Measurements from ENCODE around the gene ARL4A.
"Not testable (repeated sequence)": the region's sequence is repeated elsewhere in the genome, so short reads cannot be mapped to it uniquely, and the experiment has no call there.

The ARL4A gene

GRCh38 chr7:12647364-12648219 is 39.8 kb upstream of the ARL4A start:
- Histone ChIP-seq H3K4me1 (ENCODE audit: control insufficient read depth, insufficient read depth, low read length) (peaks cover 16% of the 10 kb centered on the region), H3K27me3 (ENCODE audit: control insufficient read depth, insufficient read depth, low read length) (no peaks in the 10 kb centered on the region), H3K9me3 (ENCODE audit: control insufficient read depth, low read length) (no peaks in the 10 kb centered on the region), H3K9ac (ENCODE audit: low read length) (no peak overlapping the region), H3K4me3 (ENCODE audit: low read length) (no peak overlapping the region), H3K36me3 (ENCODE audit: control insufficient read depth, insufficient read depth, low read length) (no peaks in the 10 kb centered on the region)

GRCh38 chr7:12648704-12649261 is 38.6 kb upstream of the ARL4A start:
- no peaks in the 10 kb centered on the region for H3K9me3 ChIP-seq (ENCODE audit: control insufficient read depth, low read length)
- no peak overlapping the region for H3K9ac ChIP-seq (ENCODE audit: low read length)
- H3K27me3 ChIP-seq (ENCODE audit: control insufficient read depth, insufficient read depth, low read length) = no peaks in the 10 kb centered on the region
- no peak overlapping the region for H3K4me3 ChIP-seq (ENCODE audit: low read length)
- no peaks in the 10 kb centered on the region for H3K36me3 ChIP-seq (ENCODE audit: control insufficient read depth, insufficient read depth, low read length)
- peaks cover 16% of the 10 kb centered on the region for H3K4me1 ChIP-seq (ENCODE audit: control insufficient read depth, insufficient read depth, low read length)

GRCh38 chr7:12649348-12649747 is 38.1 kb upstream of the ARL4A start:
- Histone ChIP-seq H3K36me3 (ENCODE audit: control insufficient read depth, insufficient read depth, low read length) (no peaks in the 10 kb centered on the region), H3K9me3 (ENCODE audit: control insufficient read depth, low read length) (no peaks in the 10 kb centered on the region), H3K4me3 (ENCODE audit: low read length) (no peak overlapping the region), H3K4me1 (ENCODE audit: control insufficient read depth, insufficient read depth, low read length) (peaks cover 16% of the 10 kb centered on the region), H3K27me3 (ENCODE audit: control insufficient read depth, insufficient read depth, low read length) (no peaks in the 10 kb centered on the region), H3K9ac (ENCODE audit: low read length) (no peak overlapping the region)

- Histone ChIP-seq H3K9ac (ENCODE audit: low read length) (no peak overlapping the region), H3K27me3 (ENCODE audit: control insufficient read depth, insufficient read depth, low read length) (no peaks in the 10 kb centered on the region), H3K36me3 (ENCODE audit: control insufficient read depth, insufficient read depth, low read length) (no peaks in the 10 kb centered on the region), H3K4me3 (ENCODE audit: low read length) (no peak overlapping the region), H3K4me1 (ENCODE audit: control insufficient read depth, insufficient read depth, low read length) (peaks cover 16% of the 10 kb centered on the region), H3K9me3 (ENCODE audit: control insufficient read depth, low read length) (no peaks in the 10 kb centered on the region)
Measured at GRCh38 chr7:12650080-12650479, 37.4 kb upstream of the ARL4A start.

GRCh38 chr7:12653110-12653509 is 34.3 kb upstream of the ARL4A start:
- Histone ChIP-seq H3K9me3 (ENCODE audit: control insufficient read depth, low read length) (no peaks in the 10 kb centered on the region), H3K4me3 (ENCODE audit: low read length) (no peak overlapping the region), H3K36me3 (ENCODE audit: control insufficient read depth, insufficient read depth, low read length) (no peaks in the 10 kb centered on the region), H3K4me1 (ENCODE audit: control insufficient read depth, insufficient read depth, low read length) (peaks cover 10% of the 10 kb centered on the region), H3K27me3 (ENCODE audit: control insufficient read depth, insufficient read depth, low read length) (no peaks in the 10 kb centered on the region), H3K9ac (ENCODE audit: low read length) (no peak overlapping the region)

- H3K36me3 ChIP-seq (ENCODE audit: control insufficient read depth, insufficient read depth, low read length) = no peaks in the 10 kb centered on the region
- no peaks in the 10 kb centered on the region for H3K9me3 ChIP-seq (ENCODE audit: control insufficient read depth, low read length)
- H3K9ac ChIP-seq (ENCODE audit: low read length) = no peak overlapping the region
- peaks cover 10% of the 10 kb centered on the region for H3K4me1 ChIP-seq (ENCODE audit: control insufficient read depth, insufficient read depth, low read length)
- no peak overlapping the region for H3K4me3 ChIP-seq (ENCODE audit: low read length)
- H3K27me3 ChIP-seq (ENCODE audit: control insufficient read depth, insufficient read depth, low read length) = no peaks in the 10 kb centered on the region
Measured at GRCh38 chr7:12653518-12653917, 33.9 kb upstream of the ARL4A start.

GRCh38 chr7:12655161-12655560 is 32.3 kb upstream of the ARL4A start:
- no peaks in the 10 kb centered on the region for H3K9me3 ChIP-seq (ENCODE audit: control insufficient read depth, low read length)
- H3K4me3 ChIP-seq (ENCODE audit: low read length) = no peak overlapping the region
- H3K4me1 ChIP-seq (ENCODE audit: control insufficient read depth, insufficient read depth, low read length) = peaks cover under 1% of the 10 kb centered on the region
- no peaks in the 10 kb centered on the region for H3K36me3 ChIP-seq (ENCODE audit: control insufficient read depth, insufficient read depth, low read length)
- H3K27me3 ChIP-seq (ENCODE audit: control insufficient read depth, insufficient read depth, low read length) = no peaks in the 10 kb centered on the region
- no peak overlapping the region for H3K9ac ChIP-seq (ENCODE audit: low read length)

GRCh38 chr7:12660423-12660822 is 27.0 kb upstream of the ARL4A start:
- not testable (repeated sequence) for H3K9ac ChIP-seq (ENCODE audit: low read length); H3K4me1 ChIP-seq (ENCODE audit: control insufficient read depth, insufficient read depth, low read length); H3K36me3 ChIP-seq (ENCODE audit: control insufficient read depth, insufficient read depth, low read length); H3K4me3 ChIP-seq (ENCODE audit: low read length); H3K27me3 ChIP-seq (ENCODE audit: control insufficient read depth, insufficient read depth, low read length); H3K9me3 ChIP-seq (ENCODE audit: control insufficient read depth, low read length)

- H3K4me3 ChIP-seq (ENCODE audit: low read length); H3K4me1 ChIP-seq (ENCODE audit: control insufficient read depth, insufficient read depth, low read length); H3K9ac ChIP-seq (ENCODE audit: low read length); H3K36me3 ChIP-seq (ENCODE audit: control insufficient read depth, insufficient read depth, low read length); H3K27me3 ChIP-seq (ENCODE audit: control insufficient read depth, insufficient read depth, low read length); H3K9me3 ChIP-seq (ENCODE audit: control insufficient read depth, low read length): not testable (repeated sequence)
Measured at GRCh38 chr7:12660986-12661385, 26.4 kb upstream of the ARL4A start.

GRCh38 chr7:12661581-12661980 is 25.9 kb upstream of the ARL4A start:
- no peaks in the 10 kb centered on the region for H3K4me1 ChIP-seq (ENCODE audit: control insufficient read depth, insufficient read depth, low read length)
- no peaks in the 10 kb centered on the region for H3K36me3 ChIP-seq (ENCODE audit: control insufficient read depth, insufficient read depth, low read length)
- H3K9ac ChIP-seq (ENCODE audit: low read length) = no peak overlapping the region
- H3K27me3 ChIP-seq (ENCODE audit: control insufficient read depth, insufficient read depth, low read length) = no peaks in the 10 kb centered on the region
- H3K9me3 ChIP-seq (ENCODE audit: control insufficient read depth, low read length) = no peaks in the 10 kb centered on the region
- no peak overlapping the region for H3K4me3 ChIP-seq (ENCODE audit: low read length)

GRCh38 chr7:12670000-12670729 is 17.3 kb upstream of the ARL4A start:
- no peaks in the 10 kb centered on the region for H3K36me3 ChIP-seq (ENCODE audit: control insufficient read depth, insufficient read depth, low read length)
- H3K9me3 ChIP-seq (ENCODE audit: control insufficient read depth, low read length) = no peaks in the 10 kb centered on the region
- H3K4me3 ChIP-seq (ENCODE audit: low read length) = no peak overlapping the region
- H3K27me3 ChIP-seq (ENCODE audit: control insufficient read depth, insufficient read depth, low read length) = no peaks in the 10 kb centered on the region
- no peak overlapping the region for H3K9ac ChIP-seq (ENCODE audit: low read length)
- H3K4me1 ChIP-seq (ENCODE audit: control insufficient read depth, insufficient read depth, low read length) = no peaks in the 10 kb centered on the region

All from mucosa of stomach (tissue), 1 donor.